ENCODE results near the gene FAM171A2. TPM values are rescaled to one million over a fixed set of nuclear protein-coding genes. Genes with fewer than 3 reads are reported as not detected.
A peak's percentile ranks its signal among the peaks of the same experiment; 100 is the strongest.

Gene FAM171A2
- total and polyA plus RNA-seq, 10 of the 15 experiments (the other 5 are each of a cell fraction or from before 2014, with no cell fraction given) = 0.08 to 1.7 (median 0.27) TPM; not detected in 2

DNA sequence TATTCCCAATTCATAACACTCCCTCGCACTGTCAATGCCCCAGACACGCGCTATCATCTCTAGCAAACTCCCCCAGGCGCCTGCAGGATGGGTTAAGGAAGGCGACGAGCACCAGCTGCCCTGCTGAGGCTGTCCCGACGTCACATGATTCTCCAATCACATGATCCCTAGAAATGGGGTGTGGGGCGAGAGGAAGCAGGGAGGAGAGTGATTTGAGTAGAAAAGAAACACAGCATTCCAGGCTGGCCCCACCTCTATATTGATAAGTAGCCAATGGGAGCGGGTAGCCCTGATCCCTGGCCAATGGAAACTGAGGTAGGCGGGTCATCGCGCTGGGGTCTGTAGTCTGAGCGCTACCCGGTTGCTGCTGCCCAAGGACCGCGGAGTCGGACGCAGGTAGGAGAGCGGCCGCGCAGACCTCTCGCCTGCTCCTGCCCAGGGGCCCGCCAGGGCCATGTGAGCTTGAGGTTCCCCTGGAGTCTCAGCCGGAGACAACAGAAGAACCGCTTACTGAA lies 18.7 kb downstream of the FAM171A2 start, which contains the start of gene GRN (continued):
- no peak for TF ChIP-seq ZNF207 (IDR thresholded peaks at IDR 0.05; ENCODE audit: borderline replicate concordance)
- TF ChIP-seq FOS (IDR thresholded peaks at IDR 0.05; ENCODE audit: borderline replicate concordance, extremely low read depth, insufficient read length) = peak; percentile 60
- no peak; the same call in 1 of the 2 replicates for TF ChIP-seq RUNX3 (IDR thresholded peaks at IDR 0.05; ENCODE audit: low read length)
- TF ChIP-seq NBN (IDR thresholded peaks at IDR 0.05) = 0 out of 2 replicates have a peak, but pooled peaks have one; percentile 17
- peak; percentile 94 for TF ChIP-seq ATF3 (IDR thresholded peaks at IDR 0.05; ENCODE audit: borderline replicate concordance, extremely low read depth, low read depth, low read length)
- TF ChIP-seq, protein P1, sequence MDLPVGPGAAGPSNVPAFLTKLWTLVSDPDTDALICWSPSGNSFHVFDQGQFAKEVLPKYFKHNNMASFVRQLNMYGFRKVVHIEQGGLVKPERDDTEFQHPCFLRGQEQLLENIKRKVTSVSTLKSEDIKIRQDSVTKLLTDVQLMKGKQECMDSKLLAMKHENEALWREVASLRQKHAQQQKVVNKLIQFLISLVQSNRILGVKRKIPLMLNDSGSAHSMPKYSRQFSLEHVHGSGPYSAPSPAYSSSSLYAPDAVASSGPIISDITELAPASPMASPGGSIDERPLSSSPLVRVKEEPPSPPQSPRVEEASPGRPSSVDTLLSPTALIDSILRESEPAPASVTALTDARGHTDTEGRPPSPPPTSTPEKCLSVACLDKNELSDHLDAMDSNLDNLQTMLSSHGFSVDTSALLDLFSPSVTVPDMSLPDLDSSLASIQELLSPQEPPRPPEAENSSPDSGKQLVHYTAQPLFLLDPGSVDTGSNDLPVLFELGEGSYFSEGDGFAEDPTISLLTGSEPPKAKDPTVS (IDR thresholded peaks at IDR 0.05; ENCODE audit: low read depth, low read length) = no peak
- TF ChIP-seq NFXL1 (IDR thresholded peaks at IDR 0.05; ENCODE audit: borderline replicate concordance) = no peak
- no peak for TF ChIP-seq CHD4 (IDR thresholded peaks at IDR 0.05)
- TF ChIP-seq STAT1 (conservative IDR thresholded peaks at IDR 0.05) = no peak

- FAIRE-seq (no peak), ATAC-seq (no peak), DNase-seq (ENCODE audit: low read depth, low spot score) (no peak)
- SMC1A ChIA-PET (ENCODE audit: uncharacterized antibody, unreplicated experiment) = interaction anchor here (1.5 to 3.5 kb wide), 3 partner anchors 12 to 134 kb away, joined by 4 to 29 read pairs (median 9); no protein-coding TSS in a partner anchor
- Histone ChIP-seq H4K20me1 (ENCODE audit: control insufficient read depth, insufficient read depth) (no peaks in the 10 kb centered on the region), H3K9me3 (replicated peaks; ENCODE audit: control insufficient read depth, insufficient read depth, low read length) (no peaks in the 10 kb centered on the region), H3K4me3 (no peak overlapping the region), H3K27ac (ENCODE audit: control insufficient read depth, insufficient read depth) (no peak overlapping the region), H3K4me2 (ENCODE audit: control insufficient read depth, insufficient read depth) (no peak overlapping the region; the same call in 1 of the 2 replicates), H3K79me2 (ENCODE audit: control insufficient read depth, insufficient read depth, low read length) (peaks cover 19% of the 10 kb centered on the region), H3K4me1 (ENCODE audit: control insufficient read depth, insufficient read depth, low read length) (peaks cover 24% of the 10 kb centered on the region), H3K27me3 (replicated peaks in 1 of 2; ENCODE audit: control insufficient read depth in 2 of 2, insufficient read depth in 2 of 2, low read length in 1 of 2) (no peaks in the 10 kb centered on the region), H2AFZ (ENCODE audit: control insufficient read depth, low read depth, low read length) (no peak overlapping the region), H3K36me3 (ENCODE audit: control insufficient read depth in 2 of 2, insufficient read depth in 2 of 2, low read length in 1 of 2) (no peaks in the 10 kb centered on the region), H3K9ac (ENCODE audit: control insufficient read depth, insufficient read depth, low read length) (no peak overlapping the region)
- intact Hi-C loops (cut with micrococcal nuclease; ENCODE audit: unreplicated experiment) (no loop called here), in situ Hi-C loops (cut with MboI) (no loop called here)
- WGBS (ENCODE audit: insufficient coverage, insufficient replicate concordance, low lambda C conversion rate, missing lambda C conversion rate) = 66% methylated on average over 11 of the region's 11 CpGs
- CTCF ChIA-PET = interaction anchor here (9.1 to 12.5 kb wide), 2 partner anchors 11 to 135 kb away, joined by 135 to 154 read pairs; no protein-coding TSS in a partner anchor
- POLR2A ChIA-PET = interaction anchor here (0.9 to 2.5 kb wide), 2 partner anchors 9 to 134 kb away, joined by 3 to 16 read pairs; no protein-coding TSS in a partner anchor
- no TSS peak for BruUV-seq (replicated peaks)
- RAD21 ChIA-PET (ENCODE audit: unreplicated experiment) = interaction anchor here (2.3 to 2.7 kb wide), 2 partner anchors 13 to 134 kb away, joined by 18 to 31 read pairs; no protein-coding TSS in a partner anchor
- no peak for TF ChIP-seq CUX1 (IDR thresholded peaks at IDR 0.05; ENCODE audit: insufficient replicate concordance, low read depth, low read length)
- no peak for TF ChIP-seq MAX (IDR thresholded peaks at IDR 0.05; ENCODE audit: low read depth, low read length)
Observed at GRCh38 chr17:44343510-44344209, 20.0 kb downstream of the FAM171A2 start.
